ENCODE results near the gene TMEM240. TPM values are rescaled to one million over a fixed set of nuclear protein-coding genes. Genes with fewer than 3 reads are reported as not detected.
"Not testable (repeated sequence)": the region's sequence is repeated elsewhere in the genome, so short reads cannot be mapped to it uniquely, and the experiment has no call there.

Gene TMEM240
- total RNA-seq, 1 donor from 2014 or later: 2.1 TPM

- DNase-seq: no peak
Measured at GRCh38 chr1:1490633-1491230, 49.7 kb downstream of the TMEM240 start.

GRCh38 chr1:1489861-1490260 lies 50.6 kb downstream of the TMEM240 start:
- DNase-seq: no peak

DNA sequence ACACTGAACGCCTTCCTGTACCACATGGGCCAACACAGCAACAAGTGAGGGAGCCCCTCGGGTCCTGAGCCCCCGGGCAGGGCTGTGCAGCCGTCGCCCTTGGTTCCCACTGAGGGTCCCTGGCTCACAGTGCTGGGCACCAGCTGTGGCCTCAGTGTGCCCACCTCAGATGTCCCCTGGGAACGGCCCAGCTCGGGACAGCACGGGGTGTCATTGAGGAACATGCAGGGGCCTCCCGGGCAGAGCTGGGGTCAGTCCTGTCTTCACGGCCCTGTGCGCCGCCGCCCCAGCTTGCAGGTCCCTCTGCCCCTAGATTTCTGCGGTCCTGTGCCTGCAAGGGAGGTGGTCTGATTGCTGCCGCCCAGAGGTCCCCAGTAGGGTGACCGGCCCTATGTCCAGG lies 51.2 kb downstream of the TMEM240 start:
- no peak for DNase-seq

GRCh38 chr1:1487701-1488100 lies 52.7 kb downstream of the TMEM240 start:
- DNase-seq: no peak

- not testable (repeated sequence) for DNase-seq
Measured at GRCh38 chr1:1485755-1486317, 54.6 kb downstream of the TMEM240 start.

- not testable (repeated sequence) for DNase-seq
Measured at GRCh38 chr1:1484976-1485750, 55.3 kb downstream of the TMEM240 start.

Other genes starting within 250 kb of the TMEM240 start
- 34.6 TPM for gene ACAP3, start 232.7 kb downstream of the TMEM240 start, total RNA-seq
- 5.7 TPM for gene PUSL1, start 232.0 kb downstream of the TMEM240 start, total RNA-seq
- gene INTS11, start 216.0 kb downstream of the TMEM240 start, total RNA-seq: 48.7 TPM
- gene CPTP, start 215.8 kb downstream of the TMEM240 start, total RNA-seq: 8.7 TPM
- 0.39 TPM for gene TAS1R3, start 209.3 kb downstream of the TMEM240 start, total RNA-seq
- gene DVL1, start 191.2 kb downstream of the TMEM240 start, total RNA-seq: 33.0 TPM
- gene MXRA8, start 182.1 kb downstream of the TMEM240 start, total RNA-seq: 59.7 TPM
- gene AURKAIP1, start 165.4 kb downstream of the TMEM240 start, total RNA-seq: 35.0 TPM
- gene CCNL2, start 141.3 kb downstream of the TMEM240 start, total RNA-seq: 178 TPM
- 66.5 TPM for gene MRPL20, start 133.3 kb downstream of the TMEM240 start, total RNA-seq
- gene ANKRD65, start 119.3 kb downstream of the TMEM240 start, total RNA-seq: 2.9 TPM
- 8.6 TPM for gene VWA1, start 104.9 kb downstream of the TMEM240 start, total RNA-seq
- gene ATAD3C, start 90.9 kb downstream of the TMEM240 start, total RNA-seq: 0.39 TPM
- gene ATAD3B, start 68.9 kb downstream of the TMEM240 start, total RNA-seq: 16.7 TPM
- 11.9 TPM for gene ATAD3A, start 28.5 kb downstream of the TMEM240 start, total RNA-seq
- gene SSU72, start 34.2 kb upstream of the TMEM240 start, total RNA-seq: 33.9 TPM
- gene FNDC10, start 59.5 kb upstream of the TMEM240 start, total RNA-seq: 0.99 TPM
- 28.8 TPM for gene MIB2, start 74.9 kb upstream of the TMEM240 start, total RNA-seq
- gene MMP23B, start 91.5 kb upstream of the TMEM240 start, total RNA-seq: 30.7 TPM
- 9.6 TPM for gene CDK11B, start 118.4 kb upstream of the TMEM240 start, total RNA-seq
- 31.7 TPM for gene SLC35E2B, start 152.2 kb upstream of the TMEM240 start, total RNA-seq
- 25.4 TPM for gene CDK11A, start 183.7 kb upstream of the TMEM240 start, total RNA-seq
- 33.1 TPM for gene NADK, start 237.8 kb upstream of the TMEM240 start, total RNA-seq